ENCODE measurements around the gene SECTM1.
"Not testable (repeated sequence)": the region's sequence is repeated elsewhere in the genome, so short reads cannot be mapped to it uniquely, and the experiment has no call there.

Gene SECTM1

DNA sequence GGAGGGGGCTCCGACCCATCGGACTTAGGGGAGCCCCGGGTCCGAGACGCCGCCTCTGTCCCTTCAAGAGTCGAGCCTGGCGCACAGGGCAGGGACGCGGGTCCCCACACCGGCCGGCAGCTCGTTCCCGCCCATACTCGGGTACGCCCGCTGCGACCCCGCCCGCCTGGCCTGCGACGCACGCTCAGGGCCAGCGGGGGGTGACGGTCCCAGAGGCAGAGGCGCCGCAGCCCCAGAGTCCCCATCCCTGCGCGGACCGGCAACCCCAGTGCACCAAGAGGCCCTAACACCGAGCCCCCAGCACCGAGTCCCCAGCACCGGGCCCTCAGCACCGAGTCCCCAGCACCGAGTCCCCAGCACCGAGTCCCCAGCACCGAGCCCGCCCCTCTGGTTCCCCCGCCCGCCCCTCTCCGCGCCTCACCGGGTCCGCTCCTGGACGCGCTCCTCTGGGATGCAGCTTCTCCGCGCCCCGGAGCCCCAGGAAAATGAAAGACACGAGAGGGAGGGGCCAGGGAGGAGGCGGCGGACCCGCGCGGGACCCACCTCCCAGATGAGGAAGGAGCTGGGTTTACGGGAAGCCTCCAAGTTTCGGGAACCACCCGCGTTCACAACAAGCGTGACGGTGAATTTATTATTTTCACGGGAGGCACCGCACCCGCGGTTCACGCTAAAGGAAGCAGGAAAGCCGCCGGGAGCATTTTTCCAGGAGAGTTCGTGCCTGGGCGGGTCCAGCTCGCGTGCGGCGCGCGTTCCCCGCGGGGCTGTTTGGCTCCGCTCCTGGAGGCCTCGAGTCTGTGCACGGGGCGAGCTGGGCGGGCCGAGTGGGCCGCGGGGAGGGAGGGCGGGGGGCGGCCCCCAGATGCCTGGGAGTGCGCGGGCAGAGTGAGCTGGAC is at the start of gene SECTM1:
TSS of gene SECTM1 (minus strand) at position 488 of the 893 bp plus-strand sequence. CDS start 6,526 bp downstream, outside the sequence.
- DNase-seq: peak; percentile 45

GRCh38 chr17:82382933-82383255 is 49.3 kb upstream of the SECTM1 start:
- DNase-seq: no peak

DNA sequence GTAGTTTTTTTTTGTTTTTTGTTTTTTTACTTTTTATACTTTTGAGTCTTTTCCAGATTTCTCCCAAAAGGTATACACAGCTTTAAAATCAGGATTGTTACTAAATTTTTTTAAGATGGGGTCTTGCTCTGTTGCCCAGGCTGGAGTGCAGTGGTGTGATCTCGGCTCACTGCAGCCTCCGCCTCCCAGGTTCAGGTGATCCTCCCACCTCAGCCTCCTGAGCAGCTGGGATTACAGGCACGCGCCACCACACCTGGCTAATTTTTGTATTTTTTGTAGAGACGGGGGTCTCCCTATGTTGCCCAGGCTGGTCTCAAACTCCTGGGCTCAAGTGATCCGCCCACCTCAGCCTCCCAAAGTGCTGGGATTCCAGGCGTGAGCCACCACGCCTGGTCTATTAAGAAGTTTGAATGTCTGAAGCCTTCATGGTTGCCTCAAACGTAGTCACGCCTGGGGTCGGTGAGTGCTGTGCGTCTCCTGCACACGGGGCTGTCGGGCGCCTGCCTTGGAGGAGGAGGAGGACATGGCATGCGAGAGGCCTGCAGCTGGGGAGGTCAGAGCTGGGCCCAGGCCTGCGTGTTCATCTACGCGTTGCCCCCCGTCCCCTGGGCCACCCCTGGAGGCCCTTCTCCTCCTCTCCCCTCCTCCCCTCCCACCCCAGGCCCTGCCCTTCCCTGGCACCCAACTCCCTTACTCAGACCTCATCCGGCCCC is 48.8 kb upstream of the SECTM1 start:
- not testable (repeated sequence) for DNase-seq

DNA sequence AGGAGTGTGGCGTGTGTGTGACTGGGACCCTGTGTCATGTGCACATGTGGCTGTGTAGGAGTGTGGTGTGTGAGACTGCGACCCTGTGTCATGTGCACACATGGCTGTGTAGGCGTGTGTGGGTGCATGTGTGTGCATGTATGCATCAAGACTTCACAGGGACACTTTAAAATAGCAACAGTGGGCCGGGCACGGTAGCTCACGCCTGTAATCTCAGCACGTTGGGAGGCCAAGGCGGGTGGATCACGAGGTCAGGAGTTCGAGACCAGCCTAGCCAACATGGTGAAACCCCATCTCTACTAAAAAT is 48.1 kb upstream of the SECTM1 start:
- not testable (repeated sequence) for DNase-seq

- no peak for DNase-seq
These were observed 47.5 kb upstream of the SECTM1 start for GRCh38 chr17:82380860-82381702.

- DNase-seq: no peak
These were observed 45.1 kb upstream of the SECTM1 start for GRCh38 chr17:82378741-82379021.

DNA sequence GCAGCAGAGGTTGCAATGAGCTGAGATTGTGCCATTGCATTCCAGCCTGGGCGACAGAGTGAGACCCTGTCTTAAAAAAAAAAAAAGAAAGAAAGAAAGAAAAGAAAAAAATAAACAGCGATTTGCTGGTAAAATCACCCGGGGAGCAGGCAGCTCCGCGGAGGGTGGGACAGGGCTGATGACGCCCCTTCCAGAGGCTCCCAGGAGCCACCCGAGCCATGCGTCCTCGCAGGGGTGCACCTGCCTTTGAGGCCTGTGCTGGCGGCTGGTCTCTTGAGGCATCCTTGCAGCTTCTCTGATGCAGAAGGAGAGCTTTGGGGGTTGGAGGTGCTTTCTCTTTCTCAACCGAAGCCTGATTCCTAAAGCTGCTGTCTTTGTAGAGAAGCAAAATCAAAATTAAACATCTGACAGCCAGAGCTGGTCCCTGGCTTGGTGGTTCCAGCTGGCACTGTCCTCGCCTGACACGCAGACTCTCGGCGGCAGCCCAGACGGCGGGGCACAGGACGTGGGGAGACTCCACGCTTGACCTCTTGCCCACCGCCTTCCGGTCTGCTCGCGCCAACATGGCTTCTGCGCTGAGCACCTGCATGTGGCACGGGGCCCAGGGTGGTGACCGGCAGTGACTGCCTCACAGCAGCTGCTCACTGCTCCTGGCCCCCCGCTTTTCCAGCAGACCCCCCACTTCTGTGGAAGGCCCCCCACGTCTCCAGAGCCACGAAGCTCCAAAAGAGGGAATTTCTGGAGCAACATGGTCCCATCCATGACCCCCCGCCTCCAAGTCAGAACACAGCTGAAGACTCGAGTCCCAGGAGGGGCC is 44.6 kb upstream of the SECTM1 start:
- DNase-seq: no peak

DNA sequence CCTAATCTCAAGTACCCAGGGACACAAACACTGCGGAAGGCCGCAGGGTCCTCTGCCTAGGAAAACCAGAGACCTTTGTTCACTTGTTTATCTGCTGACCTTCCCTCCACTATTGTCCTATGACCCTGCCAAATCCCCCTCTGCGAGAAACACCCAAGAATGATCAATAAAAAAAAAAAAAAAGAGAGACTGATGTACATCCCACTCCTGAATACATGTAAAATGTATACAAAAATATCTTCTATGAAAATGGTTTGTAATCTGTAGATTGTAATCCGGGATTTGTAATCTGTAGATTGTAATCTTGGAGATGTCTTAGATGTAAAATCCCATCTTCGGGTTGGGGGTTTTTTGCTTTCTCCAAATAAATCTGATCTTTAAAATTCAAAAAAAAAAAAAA is 43.7 kb upstream of the SECTM1 start:
- DNase-seq: not testable (repeated sequence)

- DNase-seq: no peak
These were observed 42.6 kb upstream of the SECTM1 start for GRCh38 chr17:82376042-82376730.

DNA sequence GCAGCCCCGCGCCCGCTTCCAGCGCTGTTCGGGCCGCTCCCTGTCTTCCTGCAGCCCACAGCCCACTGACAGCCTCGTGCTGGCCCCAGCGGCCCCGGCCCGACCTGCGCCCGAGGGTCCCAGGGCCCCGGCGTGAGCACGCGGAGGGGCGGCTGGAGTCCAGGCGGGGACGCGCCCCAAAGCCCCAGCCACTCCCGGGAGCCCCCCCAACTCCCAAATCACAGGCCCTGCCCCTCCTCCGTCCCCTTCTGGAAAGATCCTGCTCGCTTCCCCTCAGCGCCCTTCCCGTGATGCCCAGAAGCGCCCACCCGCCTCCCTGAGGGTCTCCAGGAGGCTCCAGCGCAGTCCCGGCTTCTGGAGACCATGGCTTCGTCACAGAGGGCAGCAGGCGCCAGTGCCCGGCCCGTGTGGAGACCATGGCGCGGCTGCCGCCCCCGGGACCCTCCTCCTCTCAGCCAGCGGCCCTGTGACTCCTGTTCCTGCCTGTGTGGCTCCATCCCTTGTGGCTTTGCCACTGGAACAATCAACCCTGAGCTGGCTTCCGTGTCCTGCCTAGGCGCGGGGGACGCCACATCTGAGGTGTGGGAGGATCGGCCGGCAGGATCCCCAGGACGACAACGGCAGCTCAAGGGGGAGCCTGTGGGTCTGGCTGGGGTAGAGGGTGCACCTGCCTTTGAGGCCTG is 41.9 kb upstream of the SECTM1 start:
- DNase-seq: no peak

DNA sequence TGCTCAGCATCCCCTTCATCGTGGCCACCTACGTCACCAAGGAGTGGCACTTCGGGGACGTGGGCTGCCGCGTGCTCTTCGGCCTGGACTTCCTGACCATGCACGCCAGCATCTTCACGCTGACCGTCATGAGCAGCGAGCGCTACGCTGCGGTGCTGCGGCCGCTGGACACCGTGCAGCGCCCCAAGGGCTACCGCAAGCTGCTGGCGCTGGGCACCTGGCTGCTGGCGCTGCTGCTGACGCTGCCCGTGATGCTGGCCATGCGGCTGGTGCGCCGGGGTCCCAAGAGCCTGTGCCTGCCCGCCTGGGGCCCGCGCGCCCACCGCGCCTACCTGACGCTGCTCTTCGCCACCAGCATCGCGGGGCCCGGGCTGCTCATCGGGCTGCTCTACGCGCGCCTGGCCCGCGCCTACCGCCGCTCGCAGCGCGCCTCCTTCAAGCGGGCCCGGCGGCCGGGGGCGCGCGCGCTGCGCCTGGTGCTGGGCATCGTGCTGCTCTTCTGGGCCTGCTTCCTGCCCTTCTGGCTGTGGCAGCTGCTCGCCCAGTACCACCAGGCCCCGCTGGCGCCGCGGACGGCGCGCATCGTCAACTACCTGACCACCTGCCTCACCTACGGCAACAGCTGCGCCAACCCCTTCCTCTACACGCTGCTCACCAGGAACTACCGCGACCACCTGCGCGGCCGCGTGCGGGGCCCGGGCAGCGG is 41.2 kb upstream of the SECTM1 start:
- DNase-seq: no peak

- no peak for DNase-seq
These were observed 40.4 kb upstream of the SECTM1 start for GRCh38 chr17:82373731-82374625.

DNA sequence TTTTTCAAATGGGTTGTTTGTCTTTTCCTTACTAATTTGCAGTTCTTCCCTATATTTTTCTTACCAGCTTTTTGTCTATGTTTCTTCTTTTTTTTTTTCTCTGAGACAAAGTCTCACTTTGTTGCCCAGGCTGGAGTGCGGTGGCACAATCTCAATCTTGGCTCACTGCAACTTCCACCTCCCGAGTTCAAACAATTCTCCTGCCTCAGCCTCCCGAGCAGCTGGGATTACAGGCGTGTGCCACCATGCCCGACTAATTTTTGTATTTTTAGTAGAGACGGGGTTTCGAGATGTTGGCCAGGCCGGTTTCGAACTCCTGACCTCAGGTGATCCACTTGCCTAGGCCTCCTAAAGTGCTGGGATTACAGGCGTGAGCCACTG is 39.5 kb upstream of the SECTM1 start:
- DNase-seq: not testable (repeated sequence)

DNA sequence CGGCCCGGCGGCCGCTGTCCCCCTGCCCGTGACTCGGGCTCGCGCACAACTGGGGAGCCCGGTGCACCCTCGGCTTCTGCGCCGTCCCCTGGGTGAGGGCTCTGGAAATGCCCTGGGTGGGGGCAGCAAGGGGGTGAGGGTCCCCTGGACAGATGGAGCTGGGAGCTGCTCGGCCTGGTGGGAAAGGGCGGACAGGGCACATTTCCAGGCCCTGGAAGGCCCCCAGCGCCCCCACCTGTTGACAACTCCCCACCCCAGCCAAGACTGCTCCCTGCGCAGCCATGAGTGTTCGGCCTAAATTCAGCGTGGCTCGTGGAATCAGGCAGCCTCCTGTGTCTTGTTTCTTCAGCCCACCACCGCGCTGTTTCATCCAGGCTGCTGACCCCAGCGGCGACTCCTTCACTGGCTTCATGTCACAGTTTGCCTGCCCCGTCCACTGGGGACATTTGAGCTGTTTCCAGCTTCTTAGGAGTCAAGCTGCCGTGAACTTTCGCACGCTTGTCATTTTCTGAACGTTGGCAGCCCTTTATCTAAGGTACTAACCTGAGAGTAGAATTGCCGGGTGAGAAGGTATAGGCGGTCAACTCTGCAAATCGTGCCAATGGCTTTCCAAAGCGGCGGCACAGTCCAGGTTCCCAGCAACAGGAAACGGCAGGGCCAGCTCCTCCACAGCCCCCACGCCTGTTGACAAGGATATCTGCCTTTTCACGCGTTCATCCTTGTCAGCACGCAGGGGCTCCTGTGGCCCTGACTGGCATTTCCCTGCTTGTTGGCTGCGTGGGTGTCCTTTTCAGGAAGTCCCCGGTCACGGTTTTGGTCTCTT is 38.9 kb upstream of the SECTM1 start:
- no peak for DNase-seq

GRCh38 chr17:82371333-82372248 is 38.0 kb upstream of the SECTM1 start, which contains the start of gene UTS2R:
UTS2R (plus strand) TSS chr17:82371765; CDS start chr17:82374325, 2,560 bp downstream.
- DNase-seq: no peak

DNA sequence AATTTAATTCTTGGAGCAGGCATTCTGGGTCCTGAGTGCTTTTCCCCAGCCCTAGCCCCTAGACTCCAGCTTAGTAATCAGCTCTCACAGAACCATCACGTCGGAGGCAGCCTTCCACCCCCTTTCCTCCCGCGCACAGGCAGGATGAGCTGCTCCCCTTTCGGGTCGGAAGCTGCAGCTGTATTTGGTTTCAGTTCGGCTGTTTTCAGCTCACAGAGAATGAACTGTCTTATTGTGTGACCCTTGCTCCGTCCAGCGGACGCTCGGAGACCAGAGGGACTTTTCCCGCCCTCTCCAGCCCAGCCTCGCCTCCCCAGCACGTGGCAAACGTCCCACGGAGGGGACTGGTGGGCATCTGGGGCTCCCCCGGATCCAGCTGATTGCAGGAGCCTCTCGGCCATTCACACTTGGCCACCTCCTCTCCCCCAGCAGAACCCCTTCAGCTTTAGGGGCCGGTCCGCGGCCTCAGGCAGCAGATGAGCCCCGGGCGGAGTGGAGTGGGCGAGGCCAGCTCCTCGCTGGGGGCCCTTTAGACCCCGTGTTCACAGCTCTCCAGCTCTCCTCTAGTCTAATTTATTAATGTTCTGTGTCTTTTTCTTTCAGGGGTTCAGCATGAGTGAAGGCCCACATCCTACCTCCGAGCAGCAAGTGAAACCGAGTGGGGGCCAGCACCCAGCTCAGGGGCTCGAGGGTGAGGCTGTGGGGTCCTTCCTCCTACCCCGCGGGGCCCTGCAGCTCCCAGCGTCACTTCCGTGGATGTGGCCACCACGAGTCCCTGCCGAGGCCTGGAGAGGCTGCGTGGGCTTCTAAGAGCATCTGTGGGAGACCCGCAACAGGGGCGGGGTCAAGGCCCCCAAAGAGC is 37.1 kb upstream of the SECTM1 start:
- DNase-seq: no peak

DNA sequence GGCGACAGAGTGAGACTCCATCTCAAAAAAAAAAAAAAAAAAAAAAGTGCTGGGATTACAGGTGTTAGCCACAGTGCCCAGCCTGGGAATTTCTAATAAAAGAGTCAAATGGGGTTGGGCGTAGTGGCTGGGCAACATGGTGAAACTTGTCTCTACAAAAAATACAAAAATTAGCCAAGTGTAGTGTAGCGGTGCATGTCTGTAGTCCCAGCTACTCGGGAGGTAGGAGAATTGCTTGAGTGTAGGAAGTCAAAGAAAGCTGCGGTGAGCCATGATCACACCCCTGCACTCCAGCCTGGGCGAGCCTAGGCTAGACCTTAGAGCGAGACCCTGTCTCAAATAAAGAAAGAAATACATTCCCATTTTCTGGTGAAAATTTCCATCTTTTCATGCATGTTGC is 35.6 kb upstream of the SECTM1 start:
- no peak for DNase-seq

All from fibroblast of upper back skin (primary cell).